ENCODE measurements around the gene TRIM52.

TRIM52 gene

DNA sequence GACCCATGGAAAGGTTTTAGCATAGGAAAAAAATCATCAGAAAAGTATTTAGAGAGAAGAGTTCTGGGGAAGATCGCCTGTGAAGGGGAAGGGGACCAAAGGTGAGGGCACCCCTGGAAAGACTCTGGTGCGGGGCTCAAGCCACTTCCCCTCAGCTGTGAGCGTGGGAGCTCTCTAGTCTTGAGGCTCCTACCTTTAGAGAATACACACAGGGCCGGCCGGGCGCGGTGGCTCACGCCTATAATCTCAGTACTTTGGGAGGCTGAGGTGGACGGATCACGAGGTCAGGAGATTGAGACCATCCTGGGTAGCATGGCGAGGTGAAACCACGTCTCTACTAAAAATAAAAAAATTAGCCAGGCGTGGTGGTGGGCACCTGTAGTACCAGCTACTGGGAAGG lies 30.9 kb downstream of the TRIM52 start:
- H3K27me3 ChIP-seq (ENCODE audit: control insufficient read depth, low read length) = no peaks in the 10 kb centered on the region
- H4K20me1 ChIP-seq (ENCODE audit: control insufficient read depth, insufficient read depth, low read depth, low read length) = no peaks in the 10 kb centered on the region
- no peak for TF ChIP-seq EZH2phosphoT487 (IDR thresholded peaks at IDR 0.05; ENCODE audit: borderline replicate concordance, low read length)
- TF ChIP-seq, protein P1, sequence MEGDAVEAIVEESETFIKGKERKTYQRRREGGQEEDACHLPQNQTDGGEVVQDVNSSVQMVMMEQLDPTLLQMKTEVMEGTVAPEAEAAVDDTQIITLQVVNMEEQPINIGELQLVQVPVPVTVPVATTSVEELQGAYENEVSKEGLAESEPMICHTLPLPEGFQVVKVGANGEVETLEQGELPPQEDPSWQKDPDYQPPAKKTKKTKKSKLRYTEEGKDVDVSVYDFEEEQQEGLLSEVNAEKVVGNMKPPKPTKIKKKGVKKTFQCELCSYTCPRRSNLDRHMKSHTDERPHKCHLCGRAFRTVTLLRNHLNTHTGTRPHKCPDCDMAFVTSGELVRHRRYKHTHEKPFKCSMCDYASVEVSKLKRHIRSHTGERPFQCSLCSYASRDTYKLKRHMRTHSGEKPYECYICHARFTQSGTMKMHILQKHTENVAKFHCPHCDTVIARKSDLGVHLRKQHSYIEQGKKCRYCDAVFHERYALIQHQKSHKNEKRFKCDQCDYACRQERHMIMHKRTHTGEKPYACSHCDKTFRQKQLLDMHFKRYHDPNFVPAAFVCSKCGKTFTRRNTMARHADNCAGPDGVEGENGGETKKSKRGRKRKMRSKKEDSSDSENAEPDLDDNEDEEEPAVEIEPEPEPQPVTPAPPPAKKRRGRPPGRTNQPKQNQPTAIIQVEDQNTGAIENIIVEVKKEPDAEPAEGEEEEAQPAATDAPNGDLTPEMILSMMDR (IDR thresholded peaks at IDR 0.05; ENCODE audit: low read depth, low read length, poor library complexity, severe bottlenecking) = no peak
- H3K4me2 ChIP-seq (ENCODE audit: low read length) = peak overlapping the region; percentile 37
- no peaks in the 10 kb centered on the region for H3K9me3 ChIP-seq (ENCODE audit: control insufficient read depth, insufficient read depth, low read length)
- no peak overlapping the region for H3K4me3 ChIP-seq (ENCODE audit: low read length)
- H3K27ac ChIP-seq (ENCODE audit: low read depth, low read length) = peak overlapping the region; percentile 20; the same call in 1 of the 2 replicates
- H3K79me2 ChIP-seq (ENCODE audit: control insufficient read depth, low read length) = peaks cover 35% of the 10 kb centered on the region
- H3K9me2 ChIP-seq (replicated peaks; ENCODE audit: control insufficient read depth, low read length) = no peaks in the 10 kb centered on the region
- H3K4me1 ChIP-seq (ENCODE audit: control insufficient read depth, low read length) = peaks cover 30% of the 10 kb centered on the region
- H3F3A ChIP-seq (ENCODE audit: control insufficient read depth, insufficient read depth) = peaks cover 12% of the 10 kb centered on the region
- H3K36me3 ChIP-seq (ENCODE audit: control insufficient read depth, low read length) = peaks cover 60% of the 10 kb centered on the region

DNA sequence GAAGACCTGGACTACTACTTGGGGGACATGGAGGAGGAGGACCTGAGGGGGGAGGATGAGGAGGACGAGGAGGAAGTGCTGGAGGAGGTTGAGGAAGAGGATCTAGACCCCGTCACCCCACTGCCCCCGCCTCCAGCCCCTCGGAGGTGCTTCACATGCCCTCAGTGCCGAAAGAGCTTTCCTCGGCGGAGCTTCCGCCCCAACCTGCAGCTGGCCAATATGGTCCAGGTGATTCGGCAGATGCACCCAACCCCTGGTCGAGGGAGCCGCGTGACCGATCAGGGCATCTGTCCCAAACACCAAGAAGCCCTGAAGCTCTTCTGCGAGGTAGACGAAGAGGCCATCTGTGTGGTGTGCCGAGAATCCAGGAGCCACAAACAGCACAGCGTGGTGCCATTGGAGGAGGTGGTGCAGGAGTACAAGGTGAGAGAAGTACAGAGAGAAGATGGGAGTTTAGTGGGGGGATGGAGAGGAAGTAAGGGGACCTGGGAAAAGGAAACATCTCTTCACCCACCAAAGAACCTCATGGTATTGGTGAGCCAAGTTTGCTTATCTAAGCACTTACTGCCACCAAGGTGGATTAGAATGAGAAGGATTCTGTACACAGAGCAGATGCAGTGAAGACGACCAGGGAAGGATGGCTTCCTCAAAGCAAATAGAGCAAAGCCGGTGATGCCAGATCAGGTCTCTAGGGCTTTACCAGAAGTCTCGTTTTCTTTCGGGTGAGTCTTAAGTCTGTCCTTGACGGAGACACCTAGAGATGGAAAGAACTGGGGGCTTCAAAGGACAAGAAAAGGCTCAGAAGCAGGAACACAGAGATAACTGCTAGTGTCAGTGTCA lies 36.3 kb downstream of the TRIM52 start:
- Histone ChIP-seq H3K79me2 (ENCODE audit: control insufficient read depth, low read length) (peaks cover 45% of the 10 kb centered on the region), H3K27ac (ENCODE audit: low read depth, low read length) (peak overlapping the region; percentile 89), H4K20me1 (ENCODE audit: control insufficient read depth, insufficient read depth, low read depth, low read length) (no peaks in the 10 kb centered on the region), H3K9me2 (replicated peaks; ENCODE audit: control insufficient read depth, low read length) (no peaks in the 10 kb centered on the region), H3K36me3 (ENCODE audit: control insufficient read depth, low read length) (peaks cover 32% of the 10 kb centered on the region), H3K4me3 (ENCODE audit: low read length) (peak overlapping the region; percentile 88), H3K9me3 (ENCODE audit: control insufficient read depth, insufficient read depth, low read length) (no peaks in the 10 kb centered on the region), H3F3A (ENCODE audit: control insufficient read depth, insufficient read depth) (peaks cover 18% of the 10 kb centered on the region), H3K4me1 (ENCODE audit: control insufficient read depth, low read length) (peaks cover 46% of the 10 kb centered on the region), H3K4me2 (ENCODE audit: low read length) (peak overlapping the region; percentile 96), H3K27me3 (ENCODE audit: control insufficient read depth, low read length) (no peaks in the 10 kb centered on the region)
- TF ChIP-seq, protein P1 (IDR thresholded peaks at IDR 0.05; ENCODE audit: low read depth, low read length, poor library complexity, severe bottlenecking) = no peak
- TF ChIP-seq EZH2phosphoT487 (IDR thresholded peaks at IDR 0.05; ENCODE audit: borderline replicate concordance, low read length) = no peak

DNA sequence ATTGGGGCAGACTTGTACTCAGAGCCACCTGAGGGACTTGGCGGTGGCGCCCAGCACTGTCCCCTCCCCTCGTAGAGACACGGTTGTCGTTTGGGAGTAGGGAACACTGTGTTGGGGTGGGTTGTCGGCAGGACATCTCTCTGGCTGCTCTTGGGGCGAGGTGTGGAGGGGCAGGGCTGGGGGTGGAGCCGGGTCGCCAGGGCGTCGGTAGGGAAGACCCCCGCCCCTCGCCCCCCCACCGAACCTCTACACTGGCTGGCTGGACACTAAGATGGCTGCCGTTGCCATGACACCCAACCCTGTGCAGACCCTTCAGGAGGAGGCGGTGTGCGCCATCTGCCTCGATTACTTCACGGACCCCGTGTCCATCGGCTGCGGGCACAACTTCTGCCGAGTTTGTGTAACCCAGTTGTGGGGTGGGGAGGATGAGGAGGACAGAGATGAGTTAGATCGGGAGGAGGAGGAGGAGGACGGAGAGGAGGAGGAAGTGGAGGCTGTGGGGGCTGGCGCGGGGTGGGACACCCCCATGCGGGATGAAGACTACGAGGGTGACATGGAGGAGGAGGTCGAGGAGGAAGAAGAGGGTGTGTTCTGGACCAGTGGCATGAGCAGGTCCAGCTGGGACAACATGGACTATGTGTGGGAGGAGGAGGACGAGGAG lies 37.1 kb downstream of the TRIM52 start:
- TF ChIP-seq, protein P1 (IDR thresholded peaks at IDR 0.05; ENCODE audit: low read depth, low read length, poor library complexity, severe bottlenecking) = no peak
- no peak for TF ChIP-seq EZH2phosphoT487 (IDR thresholded peaks at IDR 0.05; ENCODE audit: borderline replicate concordance, low read length)

More for the DNA sequence above, 37.1 kb downstream of the TRIM52 start:
- Histone ChIP-seq H3K4me2 (ENCODE audit: low read length) (peak overlapping the region; percentile 96), H3K36me3 (ENCODE audit: control insufficient read depth, low read length) (peaks cover 24% of the 10 kb centered on the region), H3K9me3 (ENCODE audit: control insufficient read depth, insufficient read depth, low read length) (no peaks in the 10 kb centered on the region), H3K27me3 (ENCODE audit: control insufficient read depth, low read length) (no peaks in the 10 kb centered on the region), H3K79me2 (ENCODE audit: control insufficient read depth, low read length) (peaks cover 40% of the 10 kb centered on the region), H3K4me3 (ENCODE audit: low read length) (peak overlapping the region; percentile 88), H3F3A (ENCODE audit: control insufficient read depth, insufficient read depth) (peaks cover 20% of the 10 kb centered on the region), H3K9me2 (replicated peaks; ENCODE audit: control insufficient read depth, low read length) (no peaks in the 10 kb centered on the region), H3K27ac (ENCODE audit: low read depth, low read length) (peak overlapping the region; percentile 89), H3K4me1 (ENCODE audit: control insufficient read depth, low read length) (peaks cover 38% of the 10 kb centered on the region), H4K20me1 (ENCODE audit: control insufficient read depth, insufficient read depth, low read depth, low read length) (no peaks in the 10 kb centered on the region)
